HG03457 (cell line): Measurements from ENCODE around the gene MAN1A2.

Experiments
- ATAC-seq: cut with Tn5 transposase; IDR thresholded peaks from one replicate; pipeline ENCODE4 v1.9.1; 2021; ENCODE audit warnings: moderate number of reproducible peaks; ENCODE audit not compliant: unreplicated experiment

MAN1A2 gene

DNA sequence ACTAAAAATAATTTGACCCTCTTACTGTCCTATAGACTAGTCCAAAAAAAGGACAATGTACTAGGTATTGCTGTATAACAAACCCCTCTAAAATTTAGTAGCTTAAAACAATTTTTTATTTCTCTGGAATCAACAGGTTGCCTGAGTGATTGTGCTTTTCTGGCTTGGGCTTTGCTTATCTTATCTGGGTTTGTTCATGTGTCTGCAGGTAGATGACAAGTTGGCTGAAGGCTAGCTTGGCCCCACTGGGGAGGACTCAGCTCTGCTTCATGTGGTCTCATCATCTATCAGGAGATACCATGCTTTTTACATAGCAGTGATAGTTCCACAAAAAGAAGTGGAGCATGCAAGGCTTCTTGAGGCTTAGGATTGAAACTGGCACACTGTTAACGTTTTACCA, 114.2 kb downstream of the MAN1A2 start:
- ATAC-seq: no peak

DNA sequence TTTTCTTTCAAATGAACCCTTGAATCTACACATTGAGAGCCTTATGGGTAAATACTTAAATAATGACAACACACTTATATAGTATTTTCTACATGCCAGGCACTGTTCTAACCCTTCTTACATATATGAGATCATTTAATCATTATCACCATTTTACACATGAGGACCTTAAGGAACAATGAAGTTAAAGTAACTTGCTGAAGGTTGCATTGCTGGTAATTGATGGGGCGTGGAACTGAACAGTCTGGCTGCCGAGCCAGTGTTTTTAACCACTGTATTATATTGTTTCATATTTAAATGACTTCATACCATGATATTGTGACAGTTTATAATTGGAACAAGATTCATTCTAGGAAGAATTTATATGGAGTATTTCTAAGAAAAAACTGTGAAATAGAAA, 126.7 kb downstream of the MAN1A2 start:
- no peak for ATAC-seq

DNA sequence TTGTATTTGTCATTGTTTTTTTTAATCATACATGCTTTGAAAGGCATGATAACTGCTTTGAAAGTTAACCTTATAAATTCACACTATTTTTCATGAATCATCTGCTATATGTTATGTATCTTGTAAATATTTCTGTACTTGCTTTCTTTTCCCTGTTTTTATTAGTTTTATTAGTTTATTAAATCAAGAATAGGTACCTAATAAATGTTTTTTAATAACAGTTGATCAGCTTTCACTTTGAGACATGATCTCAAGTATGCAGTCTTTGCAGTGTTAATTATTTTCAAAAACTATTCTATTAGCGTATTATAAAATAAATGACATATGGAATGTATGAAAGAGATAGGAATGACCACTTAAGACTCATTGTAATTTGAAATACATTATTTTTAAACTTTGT, 127.8 kb downstream of the MAN1A2 start:
- ATAC-seq: no peak

DNA sequence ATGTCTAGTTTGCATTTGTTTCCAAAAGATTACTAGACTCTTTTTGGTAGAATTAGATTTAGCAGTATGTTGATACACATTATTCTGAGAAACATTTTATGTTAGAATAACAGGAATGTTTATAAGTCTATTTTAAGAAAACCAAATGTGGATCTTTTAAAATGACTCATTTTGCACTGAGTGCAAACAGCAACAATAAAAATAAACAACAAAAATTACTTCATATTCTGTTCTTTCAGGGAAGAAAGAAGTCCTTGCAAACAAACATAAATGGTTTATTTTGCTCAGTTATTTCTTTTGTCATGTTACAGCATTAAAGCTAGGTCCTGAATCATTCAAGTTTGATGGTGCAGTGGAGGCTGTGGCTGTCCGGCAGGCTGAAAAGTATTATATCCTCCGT, 131.8 kb downstream of the MAN1A2 start:
- no peak for ATAC-seq

DNA sequence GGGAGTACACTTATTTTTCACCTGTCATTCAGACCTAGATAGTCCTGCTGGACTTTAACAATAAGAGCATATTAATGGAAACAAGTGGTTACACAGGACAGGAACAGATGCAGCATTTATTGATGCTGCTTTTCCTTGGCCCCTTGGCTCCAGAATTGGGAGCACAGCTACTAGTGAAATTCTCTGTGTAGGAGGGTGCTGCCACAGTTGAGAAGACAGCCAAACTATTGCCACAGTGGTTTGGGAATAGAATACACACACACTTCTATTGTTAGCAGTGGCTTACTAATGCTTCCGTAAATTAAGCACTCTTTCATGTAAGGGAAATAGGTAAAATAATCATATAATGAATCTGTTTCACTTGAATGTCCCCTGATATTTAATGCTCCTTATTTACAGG, 133.3 kb downstream of the MAN1A2 start:
- no peak for ATAC-seq

DNA sequence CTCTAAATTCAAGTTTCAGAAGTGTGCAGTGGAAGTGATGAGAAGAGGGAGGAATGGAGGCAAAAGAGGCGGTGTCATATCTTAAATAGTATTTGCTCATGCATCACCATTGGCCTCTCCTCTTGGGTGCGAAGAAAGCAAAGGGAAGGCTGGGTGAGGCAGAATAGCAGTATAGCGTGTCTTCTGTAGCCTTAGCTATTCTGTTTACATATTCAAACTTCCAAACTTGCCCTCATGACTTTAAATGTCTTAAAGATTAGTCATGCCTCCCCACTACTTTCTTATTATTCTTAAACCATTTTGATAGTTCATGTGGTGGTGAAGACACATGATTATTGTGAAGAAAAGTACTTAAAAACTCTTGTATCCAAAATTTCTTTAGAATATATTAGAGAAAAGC, 134.0 kb downstream of the MAN1A2 start:
- no peak for ATAC-seq

DNA sequence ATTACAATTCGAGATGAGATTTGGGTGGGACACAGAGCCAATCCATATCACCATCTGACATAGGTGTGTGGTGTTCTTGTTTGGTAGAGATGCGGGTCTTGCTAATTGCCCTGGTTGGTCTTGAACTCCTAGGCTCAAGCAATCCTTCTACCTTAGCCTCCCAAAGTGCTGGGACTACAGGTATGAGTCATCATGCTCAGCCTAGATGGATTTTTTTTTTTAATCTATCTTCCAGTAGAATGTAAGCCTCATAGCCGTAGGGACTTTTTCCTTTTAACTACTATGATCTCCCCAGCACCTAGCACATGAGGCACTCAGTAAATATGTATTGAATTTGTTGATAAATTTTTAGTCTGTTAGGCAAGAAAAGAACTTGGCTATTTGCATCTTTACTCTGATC, 144.0 kb downstream of the MAN1A2 start:
- no peak for ATAC-seq

DNA sequence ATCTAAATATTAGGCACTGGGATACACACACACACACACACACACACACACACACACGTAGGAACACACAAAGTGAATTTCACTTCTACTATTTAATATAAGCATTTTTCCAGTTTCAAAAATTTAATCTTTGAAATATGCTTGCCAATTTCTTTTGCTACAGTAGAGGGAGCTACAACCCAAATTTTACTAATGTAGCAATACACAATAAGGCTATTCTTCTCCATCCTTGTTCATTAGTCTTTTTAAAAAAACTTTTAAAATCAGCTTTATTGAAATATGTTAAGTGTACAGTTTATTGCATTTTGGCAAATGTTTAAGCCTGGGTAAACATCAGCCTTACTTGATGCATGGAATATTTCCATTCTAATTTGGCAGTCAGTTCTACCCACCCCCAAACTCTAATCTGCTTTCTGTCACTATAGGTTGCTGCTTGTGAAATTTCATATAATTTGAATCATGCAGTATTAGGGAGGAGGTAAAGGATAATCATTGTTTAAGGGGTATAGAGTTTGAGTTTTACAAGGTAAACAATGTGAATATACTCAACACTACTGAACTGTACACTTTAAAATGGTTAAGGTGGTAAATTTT, 145.6 kb downstream of the MAN1A2 start:
- ATAC-seq: no peak

DNA sequence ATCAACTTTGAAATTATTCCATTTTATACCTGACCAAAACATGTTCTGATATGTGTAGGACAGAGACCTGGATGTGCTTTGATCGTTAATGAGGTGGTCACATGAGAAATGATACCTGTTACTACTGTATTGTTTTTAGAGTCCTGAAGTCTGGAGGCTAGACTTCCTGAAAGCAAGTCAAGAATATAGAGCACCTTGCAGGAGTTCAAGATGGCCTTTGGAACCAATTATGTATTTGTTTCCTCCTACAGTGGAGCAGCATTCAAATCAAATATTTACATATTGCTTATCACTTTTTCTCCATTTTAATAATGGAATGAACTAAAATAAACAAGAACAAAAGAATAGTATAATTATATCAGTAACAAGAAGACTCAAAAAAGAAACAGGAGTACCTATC, 155.9 kb downstream of the MAN1A2 start:
- no peak for ATAC-seq

DNA sequence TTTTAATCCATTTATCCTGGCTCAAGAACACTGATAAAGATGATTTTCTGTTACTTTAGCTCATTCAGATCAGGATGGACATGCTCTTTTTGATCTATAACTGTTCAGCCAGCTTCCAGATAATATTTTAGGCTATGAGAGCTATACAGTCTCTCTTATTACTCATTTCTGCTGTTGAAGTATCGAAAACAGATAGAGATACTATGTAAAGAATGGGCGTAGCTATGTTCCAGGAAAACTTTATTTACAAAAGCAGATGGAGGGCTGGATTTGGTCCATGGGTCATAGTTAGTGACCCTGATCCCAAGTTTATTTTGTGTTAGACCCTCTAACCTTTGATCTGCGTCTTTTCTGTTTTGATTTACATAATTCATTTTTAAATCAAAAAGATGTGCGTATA, 159.8 kb downstream of the MAN1A2 start:
- ATAC-seq: no peak

DNA sequence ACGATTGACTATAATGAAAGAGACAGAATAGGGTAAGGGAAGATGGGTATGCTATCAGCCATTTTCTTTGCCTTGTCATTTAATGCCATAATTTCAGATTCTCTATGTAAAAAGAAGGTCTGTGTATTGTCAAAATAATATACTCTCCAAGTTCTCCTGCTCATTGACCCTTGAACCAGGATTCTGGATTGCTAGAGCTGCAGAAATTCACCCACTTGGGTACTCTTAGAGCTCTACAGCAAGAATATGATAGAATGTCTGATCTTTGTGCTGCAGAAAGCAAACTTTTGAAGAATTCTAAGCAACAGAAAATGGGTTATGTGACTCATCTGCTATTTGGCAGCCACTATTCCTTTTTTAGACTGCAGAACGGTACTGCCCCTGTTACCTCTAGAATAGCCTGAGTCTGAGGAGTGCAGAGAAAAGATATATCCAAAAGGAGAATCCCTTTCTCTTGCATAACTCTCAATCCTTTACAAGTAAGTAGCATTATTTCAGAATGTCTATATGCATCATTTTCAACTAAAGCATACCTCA, 160.4 kb downstream of the MAN1A2 start:
- no peak for ATAC-seq

DNA sequence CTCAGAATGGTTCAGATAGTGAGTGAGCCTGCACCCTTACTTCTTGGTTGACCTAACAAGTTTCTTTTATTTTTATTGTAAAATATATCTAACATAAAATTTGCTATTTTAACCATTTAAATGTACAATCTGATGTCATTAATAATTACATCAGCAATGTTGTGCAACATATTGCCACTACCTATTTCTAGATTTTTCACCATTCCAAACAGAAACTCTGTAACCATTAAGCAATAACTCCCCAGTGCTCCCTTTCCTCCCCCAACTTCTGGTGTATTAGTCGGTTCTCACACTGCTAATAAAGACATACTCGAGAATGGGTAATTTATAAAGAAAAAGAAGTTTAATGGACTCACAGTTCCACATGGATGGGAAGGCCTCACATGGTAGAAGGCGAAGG, 162.4 kb downstream of the MAN1A2 start:
- no peak for ATAC-seq

DNA sequence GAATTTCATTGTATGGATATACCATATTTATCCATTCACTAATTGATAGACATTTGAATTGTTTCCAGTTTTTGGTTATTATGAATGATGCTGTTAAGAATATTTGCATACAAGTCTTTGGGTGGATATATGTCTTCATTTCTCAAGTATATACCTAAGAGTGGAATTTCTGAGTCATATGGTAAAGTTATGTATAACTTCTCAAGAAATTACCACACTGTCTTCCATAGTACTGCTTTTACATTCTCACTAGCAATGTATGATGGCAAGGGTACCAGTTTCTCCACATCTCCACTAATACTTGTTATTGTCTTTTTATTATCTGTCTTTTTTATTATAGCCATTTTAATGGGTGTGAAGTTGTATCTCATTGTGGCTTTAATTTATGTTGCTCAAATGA, 164.0 kb downstream of the MAN1A2 start:
- no peak for ATAC-seq

DNA sequence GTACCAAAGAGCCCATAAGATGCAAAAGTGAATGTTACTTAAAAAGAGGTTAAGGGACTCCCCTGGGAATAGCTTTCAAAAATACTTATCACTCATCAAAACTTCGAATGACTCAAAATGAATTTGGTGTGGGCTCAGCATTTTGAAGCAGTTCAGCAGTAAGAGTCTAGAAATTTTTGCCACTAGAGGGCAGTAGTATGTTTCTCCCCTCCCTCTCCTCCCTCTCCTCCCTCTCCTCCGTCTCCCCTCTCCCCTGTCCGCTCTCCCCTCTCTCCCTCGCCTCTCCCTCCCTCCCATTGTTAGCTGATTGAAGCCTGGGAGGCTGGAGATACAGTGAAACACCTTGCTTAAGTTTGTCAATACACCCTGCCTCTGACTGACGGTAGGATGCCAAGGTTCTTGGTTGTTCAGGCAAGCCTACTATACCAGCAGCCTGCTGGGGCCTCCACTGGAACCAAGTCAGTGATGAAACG, 167.8 kb downstream of the MAN1A2 start:
- ATAC-seq: no peak

DNA sequence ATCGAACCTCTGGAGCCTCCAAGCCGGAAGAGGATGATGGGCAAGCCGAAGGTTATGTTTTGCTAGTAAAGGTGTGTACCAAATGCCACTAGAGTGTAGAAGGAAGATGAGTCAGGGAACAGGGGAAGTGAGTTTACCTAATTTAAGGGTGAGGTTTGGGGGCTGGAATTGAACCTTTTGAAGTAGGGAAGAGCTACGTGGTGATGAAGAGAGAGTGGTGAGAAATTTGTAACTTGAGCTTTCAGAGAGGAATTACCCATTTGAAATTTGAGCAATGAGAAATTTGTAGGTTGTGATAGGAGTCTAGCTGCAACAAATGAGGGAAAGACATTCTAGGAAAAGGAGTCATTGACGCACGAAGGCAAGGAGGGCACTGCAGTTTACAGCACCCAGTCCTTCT, 168.6 kb downstream of the MAN1A2 start:
- no peak for ATAC-seq

DNA sequence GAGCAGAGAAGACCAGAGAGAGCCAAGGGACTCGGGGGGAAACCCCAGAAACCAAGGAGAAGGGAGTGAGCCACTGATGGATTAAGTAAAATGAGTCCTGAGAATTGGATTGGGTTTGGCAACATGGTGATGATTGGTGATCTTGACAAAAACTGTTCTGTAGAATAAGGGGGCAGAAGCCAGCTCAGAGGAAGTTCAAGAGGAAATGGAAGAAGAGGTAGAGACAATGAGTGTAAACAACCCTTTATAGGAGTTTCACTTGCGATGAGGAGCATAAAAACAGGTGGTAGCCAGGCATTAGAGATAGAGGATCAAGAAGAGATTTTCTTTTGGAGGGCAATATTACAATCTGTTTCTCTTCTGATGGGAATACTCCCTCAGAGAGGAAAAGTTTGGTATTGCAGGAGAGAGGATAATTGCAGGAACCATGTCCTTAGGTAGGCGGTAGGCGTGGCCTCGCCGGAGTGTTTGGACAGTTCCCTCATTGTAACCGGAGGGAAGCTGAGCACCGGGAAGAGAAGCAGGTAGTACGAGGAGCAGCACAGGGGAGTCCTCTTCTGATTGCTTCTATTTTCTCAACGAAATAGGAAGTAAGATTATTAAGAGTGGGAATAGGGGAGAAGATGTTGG, 170.2 kb downstream of the MAN1A2 start:
- ATAC-seq: no peak

DNA sequence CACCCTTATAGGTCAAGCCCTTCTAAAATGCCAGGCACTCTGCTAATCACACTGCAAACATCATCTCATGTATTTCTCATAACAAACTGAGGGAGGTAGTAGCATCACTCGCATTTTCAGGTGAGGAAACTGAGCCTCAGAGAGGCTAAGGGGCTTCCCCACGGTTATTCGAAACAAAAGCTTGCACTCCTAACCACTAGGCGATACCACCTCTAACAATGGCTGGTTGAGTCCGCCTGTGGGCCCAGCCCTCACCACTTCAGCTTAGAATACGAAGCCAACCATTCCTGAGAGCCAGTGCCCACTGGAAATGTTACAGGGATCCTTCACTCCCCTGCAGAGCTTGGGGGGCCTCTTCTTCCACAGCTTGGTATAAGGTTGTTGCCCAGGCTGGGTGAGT, 173.3 kb downstream of the MAN1A2 start:
- ATAC-seq: no peak

DNA sequence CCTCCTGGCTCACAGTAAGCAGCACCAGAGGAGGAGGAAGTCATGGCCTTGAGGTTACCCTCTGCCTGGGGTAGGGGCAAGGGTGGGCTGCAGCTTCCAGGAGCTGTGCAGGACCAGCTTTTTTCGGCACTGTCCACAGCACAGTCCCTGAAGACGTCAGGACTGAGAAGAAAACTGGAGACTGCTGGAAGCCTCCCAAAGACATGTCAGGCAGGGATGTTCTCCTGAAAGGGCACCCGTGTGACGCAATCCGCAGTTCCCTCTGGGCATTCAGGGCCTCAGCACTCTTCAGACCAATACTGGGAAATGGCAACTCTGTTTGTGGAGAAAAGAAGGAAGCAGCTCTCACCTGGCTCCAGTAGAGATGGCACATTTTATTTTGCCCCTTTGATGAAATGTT, 173.8 kb downstream of the MAN1A2 start:
- no peak for ATAC-seq

DNA sequence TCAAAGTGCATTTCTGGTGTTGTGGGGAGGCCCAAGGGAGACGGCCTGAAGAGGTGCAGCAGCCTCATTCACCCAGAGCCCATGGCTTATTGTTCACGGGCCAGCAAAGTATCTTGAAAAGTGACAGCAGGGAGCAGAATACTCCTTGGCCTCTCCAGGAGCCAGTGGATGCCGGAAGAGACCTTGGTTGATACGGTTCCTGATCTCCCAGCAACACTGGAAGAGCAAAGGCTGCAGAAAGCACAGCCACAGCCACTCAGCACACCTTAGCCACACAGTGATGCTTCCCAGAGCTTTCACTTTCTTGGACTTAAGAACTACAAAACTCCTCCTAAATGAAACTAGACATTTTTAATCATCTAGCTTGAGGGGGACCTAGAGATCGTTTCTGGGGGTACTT, 174.3 kb downstream of the MAN1A2 start:
- no peak for ATAC-seq

DNA sequence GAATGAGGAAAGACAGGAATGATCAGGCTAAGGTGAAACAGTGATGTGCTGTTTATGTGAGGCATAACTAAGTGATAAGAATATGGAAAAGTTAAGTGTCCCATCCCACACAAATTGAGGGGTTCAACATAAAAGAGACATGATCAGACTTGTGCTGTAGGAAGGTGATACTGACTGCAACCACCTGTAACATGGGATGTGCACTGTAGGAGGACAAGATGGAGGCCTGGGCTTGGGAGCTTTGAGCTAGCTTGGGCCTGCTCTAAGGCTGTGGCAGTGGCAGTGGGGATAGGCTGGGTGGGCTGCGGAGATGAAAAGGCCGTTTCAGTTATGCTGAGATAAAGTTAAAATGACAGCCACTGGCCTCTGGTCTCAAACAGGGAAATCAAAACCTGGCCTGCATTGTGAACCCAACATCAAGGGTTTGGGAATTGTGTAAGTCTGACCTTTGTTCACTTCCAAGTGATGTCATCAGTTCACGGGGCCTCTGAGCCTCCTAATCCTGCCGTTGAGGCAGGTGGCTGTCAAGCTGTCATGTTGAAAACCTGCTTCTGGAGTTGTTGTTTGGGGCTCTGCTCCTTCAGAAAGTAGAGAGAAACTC, 177.4 kb downstream of the MAN1A2 start:
- ATAC-seq: no peak

DNA sequence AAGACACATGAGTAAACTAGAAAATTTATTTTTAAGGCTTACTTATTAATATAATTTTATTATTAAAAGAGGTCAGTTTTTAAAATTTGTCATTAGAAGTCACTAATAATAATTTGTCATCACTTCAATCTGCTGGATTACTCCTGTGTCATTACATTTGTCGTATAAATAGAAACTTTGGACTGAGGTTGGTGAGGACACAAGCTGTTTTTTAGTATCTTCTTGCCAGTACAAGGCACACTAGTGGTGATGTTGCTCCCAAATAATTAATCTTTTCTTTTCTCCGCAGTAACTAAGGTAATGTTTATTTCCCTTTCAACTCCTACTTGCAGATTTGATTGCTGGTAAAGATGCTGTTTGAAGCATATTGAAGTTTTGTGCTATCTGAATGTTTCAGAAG, 179.2 kb downstream of the MAN1A2 start:
- ATAC-seq: no peak

DNA sequence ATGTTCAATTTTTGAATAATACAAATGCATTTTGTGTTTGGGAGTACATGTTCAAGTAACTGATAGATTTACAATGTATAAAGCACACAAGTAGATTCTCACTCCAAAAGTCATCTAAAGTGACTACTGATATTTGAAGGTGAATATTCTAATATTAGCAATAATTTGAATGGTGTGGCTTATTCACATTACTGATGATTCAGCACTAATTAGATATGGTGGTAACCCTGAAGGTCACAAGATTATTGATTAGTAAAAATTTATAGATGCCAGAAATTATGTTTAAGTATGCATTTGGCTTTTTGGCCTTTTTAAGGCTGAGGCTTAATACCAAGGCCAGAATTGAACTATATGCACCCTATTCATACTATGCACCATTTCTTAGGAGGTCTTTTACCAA, 186.2 kb downstream of the MAN1A2 start:
- ATAC-seq: no peak
